Activated effector memory CD4-positive, alpha-beta T cell treated with anti-CD3 and anti-CD28 coated beads, Interleukin-2, amount 50 U/mL, for 16 hours (primary cell): ENCODE results near the gene LRCH1.
A peak's percentile ranks its signal among the peaks of the same experiment; 100 is the strongest.
"Not testable (repeated sequence)": the region's sequence is repeated elsewhere in the genome, so short reads cannot be mapped to it uniquely, and the experiment has no call there.

ENCODE experiments used
- DNase-seq: peaks from one replicate; pipeline ENCODE4 v3.0.0-alpha.2; 2020

The LRCH1 gene

GRCh38 chr13:46721054-46721453 lies 168.1 kb downstream of the LRCH1 start:
- DNase-seq = peak; percentile 71

DNA sequence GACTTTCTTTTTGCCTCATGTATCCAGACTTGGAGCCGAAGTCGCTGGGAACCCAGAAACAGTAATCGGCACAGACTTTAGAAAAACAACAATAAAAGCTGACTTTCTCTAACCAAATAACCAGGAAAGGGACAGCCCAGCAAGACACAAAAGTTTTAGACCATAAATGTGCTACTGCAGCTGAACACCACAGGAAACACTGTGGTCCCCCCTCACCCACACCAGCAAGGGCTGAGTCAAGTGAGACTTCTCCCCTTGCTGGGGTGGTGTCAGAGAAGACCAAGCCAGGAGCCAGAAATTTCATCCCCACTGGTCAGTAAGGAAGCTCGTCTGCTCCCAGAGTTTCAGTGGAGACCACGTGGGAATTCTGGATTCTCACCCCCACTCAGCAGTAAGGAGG lies 173.4 kb downstream of the LRCH1 start:
- DNase-seq = no peak

DNA sequence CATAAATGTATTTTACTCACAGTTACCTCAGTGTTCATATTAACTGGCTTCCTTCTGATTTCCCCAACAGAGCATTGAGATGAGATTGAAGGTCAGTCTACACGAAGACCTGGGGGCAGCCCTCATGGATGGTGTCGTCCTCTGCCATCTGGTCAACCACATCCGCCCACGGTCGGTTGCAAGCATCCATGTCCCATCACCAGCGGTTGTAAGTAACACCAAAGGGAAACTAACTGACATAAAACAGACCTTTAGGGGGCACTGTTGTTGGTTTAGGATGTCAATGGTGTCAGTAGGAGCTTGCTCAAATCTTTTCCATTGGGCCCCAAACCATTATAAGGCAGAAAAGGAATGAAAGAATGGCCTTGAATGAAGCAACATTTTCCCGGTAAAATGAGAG lies 175.8 kb downstream of the LRCH1 start:
- no peak for DNase-seq

- DNase-seq = no peak
Measured at GRCh38 chr13:46731535-46731934, 178.6 kb downstream of the LRCH1 start.

GRCh38 chr13:46735425-46735824 lies 182.5 kb downstream of the LRCH1 start:
- DNase-seq = no peak

DNA sequence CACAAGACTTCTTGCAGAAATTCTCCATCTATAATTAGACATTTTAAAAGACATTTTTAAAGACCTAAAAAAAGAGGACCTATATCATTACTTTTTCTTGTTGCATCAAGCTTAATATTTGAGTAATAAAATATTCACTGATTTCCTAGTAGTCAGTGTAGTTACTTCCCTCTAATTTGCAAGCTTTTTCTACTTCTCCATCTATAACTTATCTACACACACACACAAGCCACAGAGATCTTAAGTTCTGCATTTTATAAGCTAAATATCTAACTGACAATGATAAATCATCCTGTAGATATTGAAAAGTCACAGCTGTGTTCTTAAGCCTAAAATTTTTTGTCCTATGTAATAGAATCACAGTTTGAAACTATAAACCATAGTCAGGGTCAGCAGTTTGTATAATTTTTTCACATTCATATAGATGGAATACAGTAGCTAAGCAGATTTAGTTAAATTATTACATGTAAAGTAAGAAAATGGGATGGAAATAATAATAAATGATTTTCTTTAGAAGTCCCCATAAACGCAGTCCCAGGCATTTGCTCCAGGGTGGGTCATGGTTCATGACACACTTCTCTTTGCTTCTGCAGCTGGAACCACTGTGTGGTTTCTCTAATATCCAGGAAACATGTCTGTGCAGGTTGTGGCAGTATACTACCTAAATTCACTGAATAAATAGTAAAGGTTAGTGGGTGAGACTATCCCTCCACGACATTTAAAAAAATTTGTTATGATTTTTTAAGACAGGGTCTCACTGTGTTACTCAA lies 183.8 kb downstream of the LRCH1 start:
- DNase-seq = no peak

GRCh38 chr13:46738055-46738454 lies 185.1 kb downstream of the LRCH1 start:
- no peak for DNase-seq

DNA sequence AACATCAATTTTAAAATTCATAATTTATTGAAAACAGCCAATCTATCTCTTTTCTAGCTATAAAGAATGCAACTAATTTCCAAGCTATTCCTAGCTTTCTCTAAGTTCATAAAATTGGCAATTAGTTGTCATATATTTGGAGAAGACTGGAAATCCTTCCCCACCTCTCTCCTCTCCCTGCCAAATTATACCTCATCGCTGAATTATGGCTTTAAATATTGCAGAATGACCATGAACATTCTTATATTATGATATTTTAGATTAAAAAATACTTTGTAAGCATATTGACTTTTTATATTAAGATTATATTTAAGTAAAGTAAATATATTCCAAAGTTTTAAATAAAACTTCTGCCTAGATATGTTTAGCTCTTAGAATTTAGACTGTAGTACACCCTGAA lies 185.8 kb downstream of the LRCH1 start:
- no peak for DNase-seq

DNA sequence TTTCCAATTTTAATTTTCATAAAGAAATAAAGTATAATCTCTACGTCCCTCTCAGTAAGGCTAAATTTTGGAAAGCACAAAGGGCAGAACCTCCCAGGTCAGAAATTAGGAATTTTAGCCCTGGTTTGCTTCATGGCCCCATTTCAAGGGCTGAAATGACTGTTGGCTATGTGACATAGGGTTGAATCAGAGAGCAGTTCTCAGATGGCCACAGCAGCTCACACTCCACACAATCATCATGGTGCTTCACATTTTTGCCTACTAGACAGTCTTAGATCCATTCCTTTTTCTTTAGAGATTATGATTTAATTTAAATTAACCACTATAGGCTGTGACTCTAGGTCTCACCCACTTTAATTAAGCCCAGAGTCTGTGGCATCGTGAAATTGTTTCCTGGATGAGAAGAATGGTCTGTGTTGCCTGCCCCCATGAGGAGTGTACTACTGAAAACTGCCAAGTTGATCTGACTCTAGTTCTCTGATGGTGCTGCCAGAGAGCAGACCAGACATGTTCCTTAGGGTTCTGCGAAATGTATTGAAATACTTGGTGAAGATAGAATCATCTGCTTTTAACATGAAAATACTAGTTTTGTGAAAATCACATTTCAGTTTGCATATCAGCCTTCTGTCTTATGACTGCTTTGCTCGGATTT lies 186.6 kb downstream of the LRCH1 start:
- DNase-seq = no peak

DNA sequence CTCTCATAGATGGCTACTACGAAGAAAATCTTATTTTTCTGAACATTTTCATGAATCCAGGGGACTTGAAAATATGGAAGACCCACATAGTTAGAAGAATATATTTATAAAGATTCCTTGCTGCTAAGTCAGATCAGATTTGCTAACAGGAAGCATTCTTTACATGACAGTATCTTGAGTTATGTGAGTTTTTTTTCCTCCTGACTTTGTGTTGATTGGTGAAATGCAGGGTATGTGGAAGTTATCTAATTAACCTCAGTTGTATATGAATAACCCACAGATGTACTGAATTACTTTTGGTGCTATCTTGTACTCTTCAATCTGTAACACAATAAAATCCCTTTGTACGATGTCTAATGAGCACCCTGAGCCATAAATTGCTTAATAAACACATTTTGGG lies 190.2 kb downstream of the LRCH1 start:
- no peak for DNase-seq

DNA sequence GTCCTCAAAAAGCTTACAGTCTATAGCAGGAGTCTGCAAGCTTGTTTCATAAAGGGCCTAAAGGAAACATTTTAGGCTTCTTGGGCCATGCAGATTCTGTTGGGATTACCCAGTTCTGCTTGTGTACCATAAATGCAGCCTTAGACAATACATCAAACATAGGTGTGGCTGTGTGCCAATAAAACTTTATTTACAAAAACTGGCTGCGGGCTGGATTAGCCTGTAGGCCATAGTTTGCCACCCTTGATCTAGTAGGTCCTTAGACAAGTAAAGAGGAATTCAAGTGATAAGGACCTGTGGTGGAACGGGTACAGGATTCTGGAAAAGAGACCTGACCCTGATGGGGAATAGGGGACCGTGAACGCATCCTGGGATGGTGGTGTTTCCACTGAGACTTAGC lies 192.1 kb downstream of the LRCH1 start:
- no peak for DNase-seq

DNA sequence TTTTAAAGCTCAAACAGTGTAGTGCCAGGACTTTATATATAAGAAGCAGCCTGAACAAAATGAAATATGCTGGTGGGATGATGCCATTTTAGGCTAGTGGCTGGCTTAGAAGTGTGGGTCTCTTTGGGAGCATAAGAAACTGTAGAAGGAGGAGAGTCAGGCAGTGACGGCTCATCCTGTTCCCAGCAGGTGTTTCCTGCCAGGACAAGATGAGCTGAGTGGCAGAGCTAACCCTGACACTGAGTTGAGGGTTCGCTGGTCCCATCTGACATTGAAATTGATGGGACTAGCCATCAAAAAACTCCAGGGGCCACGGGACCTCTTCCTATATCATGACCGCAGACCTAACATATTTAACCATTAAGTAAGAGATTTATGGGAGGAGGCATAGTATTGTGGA lies 192.7 kb downstream of the LRCH1 start:
- DNase-seq = no peak

GRCh38 chr13:46747031-46747820 lies 194.3 kb downstream of the LRCH1 start:
- no peak for DNase-seq

DNA sequence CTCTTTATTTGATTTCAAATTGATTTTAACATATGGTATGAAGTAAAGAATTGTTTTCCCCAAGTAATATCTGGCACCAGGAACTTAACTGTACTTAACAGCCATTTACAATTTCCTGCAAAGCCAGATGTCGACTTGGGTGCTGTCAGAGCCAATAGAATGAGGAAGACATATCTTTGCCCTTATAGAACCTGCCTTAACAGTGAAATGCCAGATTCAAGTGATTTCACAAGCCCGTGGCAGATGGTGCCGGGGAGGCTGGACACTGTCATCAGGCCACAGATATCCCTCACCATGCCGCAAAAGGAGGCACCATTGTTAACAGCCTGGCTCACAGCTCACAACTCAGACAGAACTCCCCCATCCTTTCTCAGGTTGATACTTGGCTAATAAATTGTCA lies 195.3 kb downstream of the LRCH1 start:
- DNase-seq = no peak

GRCh38 chr13:46749951-46750350 lies 197.0 kb downstream of the LRCH1 start:
- no peak for DNase-seq

DNA sequence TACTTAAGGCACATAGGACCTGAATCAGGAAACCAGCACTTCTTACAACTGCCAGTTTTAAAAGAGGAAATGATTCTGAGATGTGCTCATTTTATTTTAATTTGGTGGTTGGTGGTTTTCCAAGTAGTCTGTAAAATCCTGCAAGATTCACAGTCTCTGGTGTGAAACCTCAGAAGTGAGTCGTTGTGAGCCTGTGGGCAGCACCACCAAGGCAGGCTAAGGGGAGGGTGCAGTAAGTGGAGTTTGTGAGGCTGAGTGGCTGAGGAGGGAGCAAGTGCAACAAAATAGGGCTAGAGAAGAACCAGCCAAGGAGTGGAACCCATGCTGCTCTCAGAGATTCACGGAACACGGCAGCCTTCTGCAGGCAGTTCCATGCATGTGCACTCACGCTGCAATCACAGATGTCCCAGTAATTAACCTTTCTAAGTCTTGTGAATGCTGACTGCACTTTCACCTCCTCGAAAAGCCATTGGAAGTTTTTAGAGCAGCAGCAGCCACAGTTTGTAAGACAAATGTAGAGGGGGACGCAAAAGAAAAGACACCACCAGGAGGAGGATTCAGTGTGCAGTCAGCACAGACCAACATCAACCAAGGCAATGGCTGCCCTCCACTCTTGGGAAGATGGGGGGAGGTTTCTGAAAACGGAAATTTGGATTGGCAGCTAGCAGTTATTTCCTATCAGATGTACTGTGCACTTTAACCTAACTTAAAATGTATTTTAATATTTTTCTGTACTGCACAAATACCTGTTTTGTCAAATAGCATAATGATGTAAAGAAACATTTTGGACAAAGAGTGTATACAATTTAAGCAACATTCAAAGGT lies 199.1 kb downstream of the LRCH1 start:
- DNase-seq = peak; percentile 66

- DNase-seq = no peak
Measured at GRCh38 chr13:46753137-46753536, 200.2 kb downstream of the LRCH1 start.

- DNase-seq = no peak
Measured at GRCh38 chr13:46753917-46754316, 200.9 kb downstream of the LRCH1 start.

DNA sequence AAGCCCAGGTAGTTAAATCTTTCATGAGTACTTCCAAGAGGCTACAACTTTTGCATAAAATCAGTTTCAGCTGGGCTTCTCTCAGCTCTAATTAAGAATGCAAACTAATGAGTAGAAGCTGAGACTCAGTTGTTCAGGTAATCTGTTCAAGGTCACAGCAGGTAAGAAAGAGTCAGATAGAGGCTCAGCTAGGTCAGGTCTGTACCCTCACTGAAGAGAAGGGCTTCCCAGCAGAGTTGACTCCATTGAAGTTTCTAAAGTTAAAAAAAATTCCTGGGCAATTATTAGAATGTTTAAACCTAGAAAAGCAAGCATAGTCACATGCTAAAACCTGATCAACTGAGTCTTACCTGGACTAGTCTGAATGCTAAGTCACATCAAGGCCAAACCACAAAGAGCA lies 201.8 kb downstream of the LRCH1 start:
- DNase-seq = no peak

- not testable (repeated sequence) for DNase-seq
Measured at GRCh38 chr13:46755508-46755907, 202.5 kb downstream of the LRCH1 start.

DNA sequence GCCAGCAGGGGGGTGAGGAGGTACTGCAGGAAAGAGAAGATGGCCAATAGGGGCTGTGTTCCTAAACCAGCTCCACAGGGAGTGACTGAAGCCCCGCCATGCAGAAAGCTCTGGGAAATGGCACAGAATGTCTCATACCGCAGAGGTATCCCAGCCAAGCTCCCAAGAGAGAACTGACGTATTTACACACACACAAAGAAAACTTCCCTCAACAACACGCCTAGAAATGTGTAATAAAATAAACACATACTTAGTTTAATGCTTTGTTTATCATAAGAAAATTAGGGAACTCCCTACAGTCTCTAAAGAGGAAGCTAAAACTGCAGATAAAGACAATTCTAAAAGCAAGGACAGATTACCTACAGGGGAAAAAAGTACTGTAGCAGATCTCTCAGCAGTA lies 204.0 kb downstream of the LRCH1 start:
- no peak for DNase-seq

DNA sequence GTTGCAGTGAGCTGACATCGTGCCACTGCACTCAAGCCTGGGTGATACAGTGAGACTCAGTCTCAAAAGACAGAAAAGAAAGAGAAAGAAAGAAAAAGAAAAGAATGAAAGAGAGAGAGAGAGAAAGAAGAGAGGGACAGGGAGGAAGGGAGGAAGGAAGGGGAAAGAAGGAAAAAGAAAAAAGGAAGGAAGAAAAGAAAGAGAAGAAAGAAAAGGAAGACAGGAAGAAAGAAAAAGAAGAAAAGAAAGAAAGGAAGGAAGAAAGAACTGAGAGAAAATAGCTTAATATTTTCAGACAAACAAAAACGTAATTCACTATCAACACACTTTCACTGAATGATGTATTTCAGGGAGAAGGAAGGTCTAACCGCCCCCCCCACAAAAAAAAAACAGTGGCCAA lies 204.7 kb downstream of the LRCH1 start:
- no peak for DNase-seq

GRCh38 chr13:46759846-46760245 lies 206.9 kb downstream of the LRCH1 start:
- DNase-seq = no peak
